HG03520 (cell line): ENCODE measurements around the gene USP17L21.
"Not testable (repeated sequence)": the region's sequence is repeated elsewhere in the genome, so short reads cannot be mapped to it uniquely, and the experiment has no call there.

Experiments used
- ATAC-seq: cut with Tn5 transposase; IDR thresholded peaks from one replicate; pipeline ENCODE4 v1.9.1; 2021; ENCODE audit warnings: mild to moderate bottlenecking, moderate library complexity; ENCODE audit not compliant: unreplicated experiment

Gene USP17L21

GRCh38 chr4:9262572-9262971 lies at the start of gene USP17L21:
TSS of gene USP17L21 (plus strand) at chr4:9262872. CDS start at chr4:9262872, 0 bp downstream.
- ATAC-seq = not testable (repeated sequence)

- ATAC-seq = not testable (repeated sequence)
Measured at GRCh38 chr4:9214701-9215100, 48.0 kb upstream of the USP17L21 start.

GRCh38 chr4:9215105-9215504 lies 47.6 kb upstream of the USP17L21 start, which contains the start of gene USP17L11:
TSS of gene USP17L11 (plus strand) at chr4:9215405. CDS start at chr4:9215405, 0 bp downstream.
- not testable (repeated sequence) for ATAC-seq

GRCh38 chr4:9219852-9220251 lies 42.8 kb upstream of the USP17L21 start, which contains the start of gene USP17L12:
TSS of gene USP17L12 (plus strand) at chr4:9220152. CDS start at chr4:9220152, 0 bp downstream.
- ATAC-seq = not testable (repeated sequence)

- not testable (repeated sequence) for ATAC-seq
Measured at GRCh38 chr4:9224596-9224995, 38.1 kb upstream of the USP17L21 start, which contains the start of gene USP17L13. TSS of gene USP17L13 (plus strand) at chr4:9224896. CDS start at chr4:9224896, 0 bp downstream.

GRCh38 chr4:9230249-9230648 lies 32.4 kb upstream of the USP17L21 start:
- not testable (repeated sequence) for ATAC-seq

GRCh38 chr4:9234085-9234484 lies 28.6 kb upstream of the USP17L21 start, which contains the start of gene USP17L15:
TSS of gene USP17L15 (plus strand) at chr4:9234385. CDS start at chr4:9234385, 0 bp downstream.
- not testable (repeated sequence) for ATAC-seq

- not testable (repeated sequence) for ATAC-seq
Measured at GRCh38 chr4:9238461-9238860, 24.2 kb upstream of the USP17L21 start.

GRCh38 chr4:9243579-9243978 lies 19.1 kb upstream of the USP17L21 start, which contains the start of gene USP17L17:
TSS of gene USP17L17 (plus strand) at chr4:9243879. CDS start at chr4:9243879, 0 bp downstream.
- not testable (repeated sequence) for ATAC-seq

- not testable (repeated sequence) for ATAC-seq
Measured at GRCh38 chr4:9247953-9248680, 14.6 kb upstream of the USP17L21 start, which contains the start of gene USP17L18. TSS of gene USP17L18 (plus strand) at chr4:9248630. CDS start at chr4:9248630, 0 bp downstream.

GRCh38 chr4:9253078-9253477 lies 9.6 kb upstream of the USP17L21 start, which contains the start of gene USP17L19:
TSS of gene USP17L19 (plus strand) at chr4:9253378. CDS start at chr4:9253378, 0 bp downstream.
- ATAC-seq = not testable (repeated sequence)

- ATAC-seq = not testable (repeated sequence)
Measured at GRCh38 chr4:9257824-9258223, 4.8 kb upstream of the USP17L21 start, which contains the start of gene USP17L20. TSS of gene USP17L20 (plus strand) at chr4:9258124. CDS start at chr4:9258124, 0 bp downstream.

GRCh38 chr4:9267319-9267718 lies 4.6 kb downstream of the USP17L21 start, which contains the start of gene USP17L22:
TSS of gene USP17L22 (plus strand) at chr4:9267619. CDS start at chr4:9267619, 0 bp downstream.
- ATAC-seq = not testable (repeated sequence)

GRCh38 chr4:9271719-9272118 lies 9.0 kb downstream of the USP17L21 start:
- not testable (repeated sequence) for ATAC-seq
